NCI-H524 (cell line): ENCODE measurements around the gene FSIP1.

Experiments
- DNase-seq, 2 experiments: peaks; one replicate each; lab custom pipeline; 2025; lab: John Stamatoyannopoulos, UW

The FSIP1 gene

GRCh38 chr15:39618063-39618823, 164.4 kb downstream of the FSIP1 start:
- DNase-seq: no peak

- no peak for DNase-seq
Measured at GRCh38 chr15:39616731-39617455, 165.7 kb downstream of the FSIP1 start.

GRCh38 chr15:39613861-39614260, 168.8 kb downstream of the FSIP1 start:
- no peak for DNase-seq

- no peak for DNase-seq
Measured at GRCh38 chr15:39613271-39613670, 169.4 kb downstream of the FSIP1 start.

- no peak for DNase-seq
Measured at GRCh38 chr15:39610665-39611064, 172.0 kb downstream of the FSIP1 start.

GRCh38 chr15:39609166-39609916, 173.3 kb downstream of the FSIP1 start:
- DNase-seq: no peak

- no peak for DNase-seq
Measured at GRCh38 chr15:39608185-39609139, 174.2 kb downstream of the FSIP1 start.

GRCh38 chr15:39605146-39605545, 177.5 kb downstream of the FSIP1 start:
- no peak for DNase-seq

- DNase-seq: no peak
Measured at GRCh38 chr15:39602143-39602542, 180.5 kb downstream of the FSIP1 start.

- no peak for DNase-seq
Measured at GRCh38 chr15:39599871-39600270, 182.8 kb downstream of the FSIP1 start.

GRCh38 chr15:39598958-39599845, 183.4 kb downstream of the FSIP1 start:
- DNase-seq: no peak

GRCh38 chr15:39598186-39598850, 184.3 kb downstream of the FSIP1 start:
- DNase-seq: no peak

- DNase-seq: no peak
Measured at GRCh38 chr15:39597751-39598185, 184.9 kb downstream of the FSIP1 start.

- DNase-seq: no peak
Measured at GRCh38 chr15:39597336-39597735, 185.3 kb downstream of the FSIP1 start.

- no peak for DNase-seq
Measured at GRCh38 chr15:39596358-39597051, 186.1 kb downstream of the FSIP1 start.

- DNase-seq: no peak
Measured at GRCh38 chr15:39595338-39596221, 187.1 kb downstream of the FSIP1 start.

GRCh38 chr15:39594446-39595337, 187.9 kb downstream of the FSIP1 start:
- no peak for DNase-seq
